ENCODE measurements around the gene HLTF. TPM values are rescaled to one million over a fixed set of nuclear protein-coding genes. Genes with fewer than 3 reads are reported as not detected.

Gene HLTF
- 10 to 100 TPM; 13.3 to 26.2 (median 19.4) TPM for total RNA-seq

DNA sequence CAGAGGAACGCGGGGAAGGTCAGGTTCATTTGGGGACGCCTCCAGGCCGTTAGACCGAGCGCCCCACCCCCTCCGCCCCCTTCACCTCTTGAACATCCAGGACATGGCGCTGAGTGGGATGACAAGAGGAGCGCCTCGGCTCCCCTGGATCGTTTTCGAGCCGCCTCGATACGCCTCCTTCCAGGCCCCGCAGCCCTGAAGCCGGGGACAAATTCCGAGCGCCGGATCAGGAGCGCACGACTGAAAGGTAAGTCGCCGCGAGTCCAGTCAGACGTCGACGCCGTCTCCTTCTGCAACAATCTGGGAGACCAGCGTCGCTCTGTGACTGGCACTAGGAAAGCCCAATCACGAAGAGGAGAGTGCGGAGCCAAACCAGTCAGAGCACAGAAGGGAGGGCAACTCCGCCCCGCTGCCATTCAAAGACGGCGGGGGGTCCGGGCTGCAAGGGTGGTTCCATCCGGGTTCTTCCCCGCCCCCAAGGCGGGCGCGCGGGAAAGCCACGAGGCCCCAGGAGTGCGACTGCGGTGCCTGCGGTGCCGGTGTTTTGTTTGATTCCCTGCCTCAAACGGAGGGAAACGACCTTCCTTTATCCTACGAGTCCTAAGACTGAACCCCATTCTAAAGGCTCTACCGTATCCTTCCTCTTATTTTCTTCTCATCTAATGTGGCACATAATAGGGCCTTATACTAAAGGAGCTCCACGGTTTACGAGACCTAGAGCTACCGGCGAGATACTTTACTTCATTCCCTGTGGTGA, at the start of gene HLTF:
TSS of gene HLTF (minus strand) at position 302 of the 757 bp plus-strand sequence. CDS start at position 105, 197 bp downstream.
- Histone ChIP-seq H3K27me3 (no peaks in the 10 kb centered on the region), H3K27ac (replicated peaks in 1 of 4) (peak within 1 kb of the TSS; percentile 69 to 85 (median 82)), H3K9me3 (no peaks in the 10 kb centered on the region), H3K4me1 (peaks cover 6 to 22% (median 15%) of the 10 kb centered on the region in 4 donors), H3K36me3 (peaks cover 0 to 4% (median 0%) of the 10 kb centered on the region in 4 donors), H3K4me3 (peak within 1 kb of the TSS; percentile 66 to 85 (median 78))
- no peak for TF ChIP-seq CTCF (IDR thresholded peaks at IDR 0.05)
- TF ChIP-seq POLR2AphosphoS5 (IDR thresholded peaks at IDR 0.05): peak; percentile 81 to 87
- 29% methylated on average over 18 of the region's 57 CpGs for WGBS
- peak; percentile 97 for DNase-seq (ENCODE audit: extremely low spot score)
- intact Hi-C loops (cut with DNase I): loop anchor here (10.0 kb wide), 1 partner anchor 92 kb away; the partner anchor contains the start of gene GYG1

DNA sequence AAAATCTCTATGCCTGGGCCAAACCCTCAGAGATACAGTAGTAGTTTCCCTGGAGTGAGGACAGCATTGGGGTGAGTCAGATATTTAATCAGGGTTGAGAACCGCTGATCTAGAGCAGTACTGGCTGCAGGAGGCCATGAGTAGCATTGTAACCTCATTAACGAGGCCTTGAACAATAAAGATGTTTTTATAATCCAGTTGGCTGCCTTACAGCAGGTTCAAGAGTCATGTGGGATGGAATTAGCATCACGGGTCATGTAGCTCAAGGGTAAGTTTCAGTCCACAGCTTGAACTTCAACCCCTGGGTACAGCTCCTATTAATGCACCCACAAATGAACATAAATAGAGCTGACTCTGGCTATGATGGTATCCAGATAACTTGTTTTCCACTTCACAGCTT, 48.2 kb upstream of the HLTF start:
- Histone ChIP-seq H3K27ac (replicated peaks in 1 of 4) (no peak overlapping the region), H3K36me3 (no peaks in the 10 kb centered on the region), H3K9me3 (no peaks in the 10 kb centered on the region), H3K4me1 (peaks cover 20 to 38% (median 35%) of the 10 kb centered on the region in 4 donors), H3K4me3 (no peak overlapping the region), H3K27me3 (no peaks in the 10 kb centered on the region)
- intact Hi-C loops (cut with DNase I): no loop called here
- WGBS: 70% methylated on average over 3 of the region's 3 CpGs
- DNase-seq (ENCODE audit: extremely low spot score): no peak
- TF ChIP-seq EP300 (IDR thresholded peaks at IDR 0.05) (no peak), CTCF (IDR thresholded peaks at IDR 0.05) (no peak), POLR2AphosphoS5 (IDR thresholded peaks at IDR 0.05) (no peak), POLR2A (IDR thresholded peaks at IDR 0.05; ENCODE audit: low read depth) (no peak)

DNA sequence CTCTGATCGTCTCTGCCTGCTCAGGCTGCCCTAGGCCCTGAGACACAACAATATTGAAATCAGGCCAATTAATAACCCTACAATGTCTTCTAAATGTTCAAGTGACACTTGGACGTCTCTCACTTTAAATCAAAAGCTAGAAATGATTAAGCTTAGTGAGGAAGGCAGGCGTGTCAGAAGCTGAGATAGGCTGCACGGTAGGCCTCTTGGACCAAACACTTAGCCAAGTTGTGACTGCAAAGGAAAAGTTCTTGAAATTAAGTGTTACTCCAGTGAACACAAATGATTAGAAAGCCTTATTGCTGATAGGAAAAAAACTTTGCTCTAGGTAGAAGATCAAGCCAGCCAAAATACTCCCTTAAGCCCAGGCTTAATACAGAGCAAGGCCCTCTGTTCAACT, 45.3 kb upstream of the HLTF start:
- H3K4me3 ChIP-seq: peak overlapping the region in 1 of 4 donors; percentile 13
- H3K27me3 ChIP-seq: no peaks in the 10 kb centered on the region
- H3K27ac ChIP-seq (replicated peaks in 1 of 4): peak overlapping the region; percentile 3 to 86 (median 84)
- DNase-seq (ENCODE audit: extremely low spot score): no peak
- no peaks in the 10 kb centered on the region for H3K36me3 ChIP-seq
- no peaks in the 10 kb centered on the region for H3K9me3 ChIP-seq
- intact Hi-C loops (cut with DNase I): no loop called here
- TF ChIP-seq POLR2AphosphoS5 (IDR thresholded peaks at IDR 0.05): no peak
- TF ChIP-seq POLR2A (IDR thresholded peaks at IDR 0.05; ENCODE audit: low read depth): no peak
- no peak for TF ChIP-seq EP300 (IDR thresholded peaks at IDR 0.05)
- 75% methylated on average over 4 of the region's 4 CpGs for WGBS
- H3K4me1 ChIP-seq: peaks cover 20 to 48% (median 45%) of the 10 kb centered on the region in 4 donors

DNA sequence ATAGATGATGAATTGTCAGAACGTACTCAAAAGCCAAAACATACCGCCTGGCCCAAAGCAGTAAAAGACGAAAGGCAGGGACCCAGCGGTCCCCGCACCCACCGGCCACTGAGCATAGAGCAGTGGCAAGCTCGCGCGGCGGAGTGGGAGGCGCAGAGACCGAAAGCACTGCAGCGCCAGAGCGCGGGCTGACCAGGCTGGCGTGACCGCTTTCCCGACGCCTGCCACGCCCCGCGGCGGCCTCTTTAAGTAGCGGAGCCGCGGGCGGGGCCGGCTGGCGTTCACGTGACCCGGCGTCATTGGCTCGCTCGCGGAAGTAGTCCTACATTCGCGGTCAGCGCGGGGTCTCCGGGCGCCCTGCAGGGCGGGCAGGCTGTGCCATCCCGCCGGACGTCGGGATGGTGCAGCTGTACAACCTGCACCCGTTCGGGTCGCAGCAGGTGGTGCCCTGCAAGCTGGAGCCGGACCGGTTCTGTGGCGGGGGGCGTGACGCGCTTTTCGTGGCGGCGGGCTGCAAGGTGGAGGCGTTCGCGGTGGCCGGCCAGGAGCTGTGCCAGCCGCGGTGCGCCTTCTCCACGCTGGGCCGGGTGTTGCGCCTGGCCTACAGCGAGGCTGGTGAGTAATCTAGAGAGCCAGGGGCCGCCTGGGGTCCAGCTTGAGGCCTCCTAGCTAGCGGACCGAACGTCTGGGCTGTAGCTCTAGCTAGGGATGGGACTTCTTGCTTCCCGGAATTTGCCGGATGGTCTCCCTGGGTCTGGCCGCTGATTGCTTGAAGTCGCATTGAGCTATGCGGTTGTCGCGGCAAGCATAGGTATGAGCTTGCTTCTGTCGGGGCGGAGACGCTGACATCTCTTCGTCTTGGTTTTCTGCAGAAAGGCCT, 43.2 kb upstream of the HLTF start, which contains the start of gene HPS3:
TSS of gene HPS3 (plus strand) at position 313 of the 880 bp plus-strand sequence. CDS start at position 399, 86 bp downstream.
- Histone ChIP-seq H3K4me3 (peak within 1 kb of the TSS; percentile 78 to 98 (median 84)), H3K27ac (replicated peaks in 1 of 4) (peak within 1 kb of the TSS; percentile 83 to 88 (median 86)), H3K9me3 (no peaks in the 10 kb centered on the region), H3K36me3 (no peaks in the 10 kb centered on the region), H3K4me1 (peaks cover 20 to 43% (median 40%) of the 10 kb centered on the region in 4 donors), H3K27me3 (no peaks in the 10 kb centered on the region)
- 1% methylated on average over 29 of the region's 84 CpGs for WGBS
- TF ChIP-seq POLR2A (IDR thresholded peaks at IDR 0.05; ENCODE audit: low read depth) (peak; percentile 60), CTCF (IDR thresholded peaks at IDR 0.05) (peak in 1 of 3 experiments; percentile 6), POLR2AphosphoS5 (IDR thresholded peaks at IDR 0.05) (peak; percentile 98), EP300 (IDR thresholded peaks at IDR 0.05) (no peak)
- intact Hi-C loops (cut with DNase I): loop anchor here (5.0 kb wide), 1 partner anchor 258 kb away; no protein-coding TSS in a partner anchor
- DNase-seq (ENCODE audit: extremely low spot score): peak; percentile 97

Data from esophagus muscularis mucosa (tissue), 4 donors.